SH-SY5Y (cell line): Measurements from ENCODE around the gene GABRB3.

Experiments used
- GATA2 ChIP-seq: IDR thresholded peaks from 2 replicates; pipeline ENCODE4 v1.6.1; 2011; ENCODE audit warnings: mild to moderate bottlenecking, low read depth, low read length
- GATA3 ChIP-seq: IDR thresholded peaks from 2 replicates; pipeline ENCODE4 v1.6.1; 2011; ENCODE audit warnings: low read depth, mild to moderate bottlenecking, low read length, moderate library complexity

The GABRB3 gene

DNA sequence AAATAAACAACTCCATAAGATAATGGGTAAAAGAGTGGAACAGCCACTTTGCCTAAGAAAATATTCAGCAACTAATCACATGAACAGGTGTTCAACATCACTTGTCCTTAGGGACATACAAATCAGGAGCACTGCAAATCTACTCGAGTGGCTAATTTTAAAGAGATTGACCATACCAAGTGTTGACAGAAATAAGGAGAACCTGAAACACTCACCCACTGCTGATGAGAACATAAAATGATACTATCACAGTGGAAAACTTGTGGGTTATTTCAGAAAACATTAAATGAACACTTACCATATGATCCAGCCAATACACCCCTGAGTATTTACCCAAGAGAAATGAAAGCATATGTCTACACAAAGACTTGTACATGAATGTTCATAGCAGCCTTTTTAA, 70.5 kb downstream of the GABRB3 start:
- TF ChIP-seq GATA3 (no peak), GATA2 (no peak)

DNA sequence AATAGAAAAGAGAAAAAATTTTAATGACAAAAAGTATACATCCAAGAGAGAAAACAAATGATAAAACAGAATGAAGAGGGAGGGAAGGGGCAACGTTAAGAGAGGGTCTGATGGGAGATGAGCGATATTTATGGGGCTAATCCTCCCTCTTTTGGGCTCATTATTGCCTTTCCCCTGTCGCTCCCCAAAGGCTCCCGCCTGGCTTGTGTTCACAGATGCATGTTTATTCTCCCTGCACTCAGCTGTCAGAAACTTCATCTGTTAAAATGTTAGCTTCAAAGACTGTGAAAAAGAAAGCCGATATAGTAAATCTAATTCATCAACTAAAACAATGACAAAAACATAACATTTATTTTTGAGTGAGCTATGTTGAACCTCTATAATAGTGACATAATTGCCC, 74.3 kb downstream of the GABRB3 start:
- TF ChIP-seq GATA3 (no peak), GATA2 (no peak)

DNA sequence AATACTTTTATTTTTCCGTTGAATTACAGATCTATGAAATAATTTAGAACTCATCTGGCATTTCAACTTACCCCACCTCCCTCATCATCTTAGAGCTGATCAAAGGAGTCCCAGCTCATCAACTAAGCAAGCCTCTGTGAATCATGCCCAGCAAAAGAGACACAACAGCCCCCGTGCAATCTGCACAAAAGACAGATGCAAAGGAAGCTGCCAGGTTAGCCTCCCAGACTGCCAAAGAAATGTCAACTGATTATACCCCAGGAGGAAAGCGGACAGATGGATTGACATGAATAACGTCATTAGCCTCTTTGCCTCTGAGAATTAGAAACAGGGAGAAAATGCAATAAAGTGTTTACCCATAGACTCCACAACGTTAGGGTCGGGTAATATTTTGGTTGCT, 75.0 kb downstream of the GABRB3 start:
- TF ChIP-seq GATA2: no peak
- TF ChIP-seq GATA3: no peak

DNA sequence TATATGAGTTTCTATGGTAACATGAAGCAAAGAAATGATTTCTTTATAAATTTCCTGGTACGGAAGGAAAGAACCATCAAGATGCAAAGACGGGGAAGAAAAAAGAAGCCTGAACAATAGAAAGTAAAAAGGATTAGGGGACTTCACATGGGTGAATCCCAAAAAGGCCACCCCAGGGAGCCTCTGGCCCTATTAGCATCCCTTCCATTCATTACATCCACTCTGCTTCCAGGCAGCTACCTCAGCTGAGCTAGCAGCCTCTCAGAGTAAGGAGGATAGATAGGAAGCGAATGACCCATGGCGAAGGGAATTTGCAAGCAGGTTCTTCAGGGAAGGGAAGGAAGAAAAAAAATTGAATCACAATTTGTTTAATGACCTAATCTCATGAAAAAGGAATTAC, 81.6 kb downstream of the GABRB3 start:
- TF ChIP-seq GATA2 (no peak), GATA3 (no peak)

DNA sequence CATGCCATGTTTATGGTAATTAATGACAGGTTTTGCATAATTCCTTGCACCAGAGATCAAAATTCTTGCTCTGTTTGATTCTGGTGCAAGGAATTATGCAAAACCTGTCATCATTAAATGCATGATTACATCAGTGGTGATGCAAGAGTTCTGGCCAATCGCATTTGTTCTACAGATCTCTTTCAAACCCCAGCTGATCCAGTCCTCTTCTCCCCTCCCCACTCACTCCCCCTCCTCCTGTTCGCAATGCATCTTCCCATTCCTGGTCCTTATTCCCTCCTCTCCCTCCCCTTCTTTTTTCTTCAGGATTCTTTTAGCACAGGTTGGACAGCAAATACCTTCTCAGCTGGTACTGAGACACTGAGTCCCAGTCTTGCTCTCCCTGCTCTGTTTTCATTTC, 82.1 kb downstream of the GABRB3 start:
- TF ChIP-seq GATA2 (no peak), GATA3 (no peak)

DNA sequence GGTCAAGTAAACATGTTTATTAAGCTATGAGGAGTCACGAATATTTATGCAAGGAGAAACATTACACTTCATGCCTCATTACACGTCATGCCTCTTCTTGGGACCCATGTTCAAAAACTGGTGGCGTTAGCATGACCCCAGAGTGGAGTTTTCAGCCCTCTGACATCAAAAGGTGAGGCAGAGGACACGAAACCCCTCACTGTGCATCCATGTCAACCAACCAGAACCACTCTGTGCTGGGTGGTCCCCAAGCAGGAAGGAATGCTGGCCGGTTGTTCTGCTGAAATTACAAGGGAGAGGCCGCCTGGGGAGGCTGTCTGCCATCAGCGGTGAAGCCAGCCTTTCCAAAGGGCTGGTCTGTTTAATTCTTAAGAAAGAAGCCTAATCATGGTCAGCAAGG, 83.4 kb downstream of the GABRB3 start:
- TF ChIP-seq GATA2 (no peak), GATA3 (no peak)

DNA sequence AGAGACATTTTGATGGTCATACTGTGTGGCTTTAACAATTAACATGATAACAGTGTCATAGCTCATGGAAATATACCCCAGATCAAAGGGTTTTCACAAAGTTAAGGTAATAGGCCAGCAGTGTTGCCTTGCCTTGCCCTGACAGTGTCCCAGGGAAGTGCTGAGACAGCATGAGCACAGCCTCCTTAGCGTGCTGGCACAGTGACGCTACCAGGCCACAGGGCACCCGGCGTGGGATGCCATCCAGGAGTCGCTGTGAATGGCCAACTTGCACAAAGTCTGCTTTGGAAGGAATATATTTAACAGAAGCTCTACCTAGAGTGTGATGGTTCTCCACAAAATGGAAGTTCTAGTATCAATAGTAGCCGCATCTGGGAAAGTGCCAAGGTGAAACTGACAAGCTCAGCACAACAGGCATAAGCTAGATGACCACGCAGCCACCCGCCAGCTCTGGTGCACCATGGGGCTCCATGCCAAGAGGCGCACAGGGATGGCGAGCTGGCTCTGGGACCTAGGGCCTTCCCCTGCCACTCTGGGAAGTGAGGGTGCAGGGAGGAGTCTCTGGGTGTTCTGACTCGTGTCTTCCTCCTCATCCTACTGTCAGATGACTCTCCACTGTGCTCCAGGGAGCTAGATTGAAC, 86.2 kb downstream of the GABRB3 start:
- TF ChIP-seq GATA3 (no peak), GATA2 (no peak)

DNA sequence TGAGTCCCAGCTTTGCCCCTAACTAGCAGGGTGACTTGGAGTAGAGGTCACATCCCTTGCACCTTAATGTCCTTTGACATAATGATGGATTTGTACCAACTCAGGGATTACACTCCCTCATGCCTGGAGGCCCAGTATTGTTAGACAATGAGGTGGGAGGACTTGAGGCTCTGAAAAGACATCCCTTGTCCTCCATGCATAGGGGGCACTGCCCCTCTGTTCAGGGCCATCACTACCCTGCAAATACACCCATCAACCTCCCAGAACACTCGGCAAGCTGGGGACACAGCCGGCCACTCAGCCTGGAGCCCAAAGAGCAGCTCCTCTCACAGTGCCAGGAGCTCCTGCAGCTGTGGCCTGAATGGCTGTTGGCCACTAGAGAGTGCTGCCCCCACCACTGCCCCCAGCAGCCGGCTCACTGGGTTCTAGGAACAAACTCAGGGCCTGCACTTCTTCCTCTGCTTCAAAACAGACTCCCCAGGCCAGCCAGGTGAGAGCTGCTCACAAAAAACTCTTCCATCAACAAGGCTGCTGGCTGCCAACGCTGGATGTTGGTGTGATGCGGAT, 90.2 kb downstream of the GABRB3 start:
- TF ChIP-seq GATA2: no peak
- TF ChIP-seq GATA3: no peak

DNA sequence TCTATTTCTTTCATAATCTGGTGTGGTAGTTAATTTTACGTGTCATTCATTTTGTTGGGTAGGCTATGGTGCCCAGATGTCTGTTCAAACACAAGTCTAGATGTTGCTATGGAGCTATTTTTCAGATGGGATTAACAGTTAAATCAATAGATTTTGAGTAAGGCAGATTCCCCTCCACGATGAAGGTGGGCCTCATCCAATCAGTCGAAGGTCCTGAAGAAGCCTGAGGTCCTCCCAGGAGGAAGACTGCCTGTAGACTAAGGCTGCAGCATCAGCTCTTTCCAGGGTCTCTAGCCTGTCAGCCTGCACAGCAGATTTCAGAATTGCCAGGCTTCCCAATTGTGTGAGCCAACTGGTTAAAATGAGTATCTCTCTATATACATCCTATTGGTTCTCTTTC, 92.9 kb downstream of the GABRB3 start:
- TF ChIP-seq GATA2 (no peak), GATA3 (no peak)

DNA sequence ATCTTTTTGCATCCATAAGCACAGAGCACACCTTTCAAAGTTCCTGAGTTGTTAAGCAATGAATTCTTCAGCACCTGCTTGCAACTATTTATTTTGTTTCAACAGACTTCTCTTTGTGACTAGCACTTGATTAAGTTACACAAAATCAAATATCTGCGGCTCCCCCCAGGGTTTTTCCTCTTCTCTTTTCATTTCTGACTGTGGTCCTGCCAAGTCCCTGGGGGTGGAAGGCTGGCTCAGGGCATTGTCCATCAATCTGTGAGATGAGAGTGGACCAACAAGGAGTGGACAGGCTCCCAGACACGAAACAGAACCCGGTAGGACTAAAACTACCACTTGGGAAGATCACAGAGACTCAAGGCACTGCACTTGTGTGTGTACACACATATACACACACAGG, 96.8 kb downstream of the GABRB3 start:
- TF ChIP-seq GATA3 (no peak), GATA2 (no peak)

DNA sequence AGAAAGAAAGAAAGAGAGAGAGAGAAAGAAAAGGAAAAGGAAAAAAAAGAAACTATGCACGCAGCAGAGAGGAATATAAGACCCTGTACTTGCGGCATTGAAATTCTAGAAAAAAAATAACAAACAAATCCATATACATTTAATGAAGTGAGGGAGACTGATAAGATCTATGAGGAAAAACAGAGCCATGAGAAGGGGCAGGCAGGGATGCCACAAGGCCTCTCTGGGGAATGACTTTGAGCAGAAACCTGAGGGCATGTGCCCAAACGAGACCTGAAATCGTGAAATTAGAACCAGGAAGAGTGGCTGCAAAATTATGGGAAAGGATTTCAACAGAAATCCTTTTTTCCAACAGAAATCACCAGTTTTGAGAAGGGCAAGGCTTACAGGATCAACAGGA, 98.4 kb downstream of the GABRB3 start:
- peak; percentile 81 for TF ChIP-seq GATA3
- peak; percentile 94 for TF ChIP-seq GATA2

DNA sequence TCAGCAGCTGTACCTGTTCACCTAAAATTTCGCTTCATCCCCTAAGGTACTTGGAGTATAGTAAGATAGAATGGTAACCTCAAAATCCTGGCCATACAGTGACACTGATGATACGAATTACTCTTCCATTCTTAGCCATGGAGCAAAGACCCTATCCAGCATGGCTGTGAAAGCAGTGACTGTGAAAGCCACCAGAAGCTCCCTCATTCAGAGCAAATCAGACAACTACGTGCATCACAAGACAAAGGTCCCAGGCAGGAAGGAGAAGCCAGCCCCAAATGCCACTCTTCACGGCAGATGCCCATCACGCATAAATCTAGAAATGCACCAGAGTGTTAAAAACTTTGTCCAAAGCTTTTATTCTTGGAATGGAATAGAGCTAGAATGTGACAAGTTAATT, 99.4 kb downstream of the GABRB3 start:
- no peak for TF ChIP-seq GATA3
- TF ChIP-seq GATA2: no peak

DNA sequence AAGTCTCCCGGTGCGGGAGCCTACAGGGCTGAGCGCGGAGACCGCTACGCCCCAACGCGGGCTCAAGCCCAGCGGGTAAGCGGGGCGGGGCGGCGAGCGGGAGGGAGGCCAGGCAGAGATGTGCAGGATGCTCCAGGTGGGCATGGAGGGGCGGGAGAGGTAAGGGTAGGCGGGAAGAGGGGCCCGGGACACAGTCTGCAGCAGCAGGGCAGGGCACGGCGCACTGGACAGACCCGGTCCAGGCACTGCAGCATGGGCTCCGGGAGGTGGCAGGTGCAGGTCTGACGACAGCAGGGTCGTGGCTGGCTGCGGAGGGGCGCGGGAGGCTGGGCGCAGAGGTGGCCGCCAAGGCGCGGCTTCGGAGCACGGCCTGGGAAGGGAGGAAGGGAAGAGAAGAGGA, 102.8 kb downstream of the GABRB3 start:
- TF ChIP-seq GATA3: no peak

DNA sequence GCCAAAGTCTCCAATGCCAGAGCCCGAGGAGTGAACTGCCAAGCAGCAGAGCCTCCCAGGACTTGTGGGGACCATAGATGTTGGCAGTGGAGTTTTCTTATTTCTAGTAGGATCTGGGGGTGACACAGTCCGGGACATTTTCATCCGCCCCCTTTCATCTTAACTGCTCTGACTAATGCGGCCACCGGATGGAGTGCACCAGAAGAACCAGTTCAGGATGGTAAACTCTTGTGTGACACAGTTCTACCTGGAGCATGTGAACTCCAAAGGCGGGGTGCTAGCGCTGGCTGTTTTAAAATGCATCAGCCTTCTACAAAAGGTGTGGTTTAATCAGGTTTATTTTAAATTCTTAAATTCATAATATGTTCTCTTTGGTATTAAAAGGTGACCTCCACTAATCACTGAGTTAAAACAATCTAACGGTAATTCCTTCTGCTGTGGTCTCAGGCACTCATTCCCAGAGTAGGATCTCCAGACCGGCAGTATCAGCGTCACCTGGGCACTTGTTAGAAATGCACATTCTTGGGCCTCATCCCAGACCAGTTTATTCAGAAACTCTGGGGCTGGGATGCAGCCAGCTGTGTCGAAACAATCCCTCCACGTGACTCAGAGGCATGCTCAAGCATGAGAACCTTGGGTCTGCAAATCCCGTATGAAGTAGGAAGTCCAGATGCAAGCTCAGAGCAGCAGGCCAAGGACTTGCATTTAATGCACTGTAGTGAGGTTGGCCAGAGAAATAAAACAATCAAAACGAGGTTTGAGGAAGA, 105.5 kb downstream of the GABRB3 start:
- TF ChIP-seq GATA2: no peak
- no peak for TF ChIP-seq GATA3
